Activated CD8-positive, alpha-beta T cell treated with anti-CD3 and anti-CD28 coated beads for 36 hours (primary cell): Measurements from ENCODE around the gene ZNF516. TPM values are rescaled to one million over a fixed set of nuclear protein-coding genes. Genes with fewer than 3 reads are reported as not detected.

ENCODE experiments used
- ATAC-seq: fragments of 200-7000 bp; cut with Tn5 transposase; one replicate; pipeline ENCODE4 v1.10.0; 2021; ENCODE audit warnings: mild to moderate bottlenecking, moderate library complexity
- CTCF ChIA-PET: fragments of 350-600 bp; sonication (Branson Sonifier 250); formaldehyde crosslinking; loops from one replicate; lab custom pipeline; 2021; ENCODE audit warnings: antibody characterized with exemption; lab: Charles Lee
- POLR2A ChIA-PET: fragments of 350-600 bp; sonication (Branson Sonifier 250); formaldehyde crosslinking; loops from one replicate; lab custom pipeline; 2021; ENCODE audit warnings: antibody characterized with exemption; lab: Charles Lee
- DNase-seq: peaks from one replicate; pipeline ENCODE4 v3.0.0-alpha.2; 2020
- H3K27ac Mint-ChIP-seq: one replicate; pipeline ENCODE4 v1.8.0; 2021; ENCODE audit warnings: mild to moderate bottlenecking, mixed read lengths
- H3K27me3 Mint-ChIP-seq: one replicate; pipeline ENCODE4 v1.8.0; 2021; ENCODE audit warnings: mixed read lengths
- H3K36me3 Mint-ChIP-seq: one replicate; pipeline ENCODE4 v1.8.0; 2021; ENCODE audit warnings: low read depth, mixed read lengths
- H3K4me1 Mint-ChIP-seq: one replicate; pipeline ENCODE4 v1.8.0; 2021; ENCODE audit warnings: low read depth, mixed read lengths
- H3K4me3 Mint-ChIP-seq: one replicate; pipeline ENCODE4 v1.8.0; 2021; ENCODE audit warnings: mild to moderate bottlenecking, moderate library complexity, mixed read lengths
- H3K9me3 Mint-ChIP-seq: one replicate; pipeline ENCODE4 v1.8.0; 2021; ENCODE audit warnings: mixed read lengths
- CTCF ChIP-seq: fragments of 200-600 bp; IDR thresholded peaks from one replicate; pipeline ENCODE4 v1.8.0; 2022; ENCODE audit warnings: antibody characterized with exemption, mild to moderate bottlenecking
- intact Hi-C: fragments of 100-400 bp; cut with micrococcal nuclease; formaldehyde crosslinking; loops from one replicate; pipeline ENCODE4 v1.10.0; 2022
- total RNA-seq, 2 experiments: library from RNA; stranded (reverse); gene quantifications; one replicate each; pipeline ENCODE4 v1.2.3, GENCODE V29; 2021

ZNF516 gene
- total RNA-seq, 2 experiments from 2014 or later: 7.0 to 10.5 TPM

DNA sequence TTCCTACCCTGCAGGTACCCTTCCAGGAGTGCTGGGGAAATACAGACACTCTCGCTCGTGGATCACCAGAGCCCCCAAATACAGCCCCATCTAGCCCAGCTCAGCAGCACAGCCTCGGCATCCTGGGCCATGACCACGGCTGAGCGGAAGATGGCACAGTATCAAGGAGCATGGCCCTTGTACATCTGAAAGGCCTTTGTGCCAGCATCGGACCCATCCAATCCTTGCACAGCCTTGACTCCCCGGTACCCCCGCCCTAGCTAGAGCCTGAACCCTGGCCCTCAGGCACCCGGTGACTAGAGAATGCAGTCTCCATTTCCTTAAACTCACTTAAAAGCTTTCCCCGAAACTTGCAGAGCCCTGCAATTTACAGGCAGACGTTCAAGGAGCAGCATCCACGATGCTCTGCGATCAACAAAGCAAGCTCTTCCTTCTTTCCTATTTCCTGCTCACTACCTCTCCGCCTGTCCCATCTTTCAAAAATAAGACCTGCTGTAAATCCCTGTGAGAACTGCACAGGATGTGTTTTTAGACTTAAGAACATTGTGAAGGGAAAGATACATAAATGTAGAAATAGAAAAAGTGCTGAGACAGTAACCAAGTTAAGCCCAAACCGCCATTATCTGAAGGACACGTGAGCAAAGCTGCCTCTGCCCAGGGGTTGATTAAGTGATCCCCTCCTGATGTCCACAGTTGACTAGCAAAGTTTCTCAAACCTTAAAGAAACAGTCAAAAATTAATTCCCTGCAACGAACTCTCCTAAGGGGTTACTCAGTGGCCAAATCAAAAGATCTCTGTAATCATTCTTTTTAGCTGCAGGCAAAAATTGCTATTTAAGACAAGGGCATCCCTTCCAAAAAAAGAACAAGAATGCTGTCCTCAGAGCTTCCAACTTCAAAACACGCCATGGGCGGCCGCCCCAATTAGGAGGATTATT, 48.5 kb downstream of the ZNF516 start:
- Mint-ChIP-seq H3K36me3 (no peaks in the 10 kb centered on the region), H3K4me3 (no peak overlapping the region), H3K27me3 (peaks cover 1% of the 10 kb centered on the region), H3K27ac (no peak overlapping the region), H3K9me3 (no peaks in the 10 kb centered on the region), H3K4me1 (peaks cover 34% of the 10 kb centered on the region)
- ATAC-seq (no peak), DNase-seq (no peak)
- POLR2A ChIA-PET: no interaction called here
- no peak for TF ChIP-seq CTCF
- intact Hi-C loops: no loop called here
- CTCF ChIA-PET: interaction anchor here (1.3 kb wide), 1 partner anchor 30 kb away, joined by 3 read pairs; no protein-coding TSS in a partner anchor

DNA sequence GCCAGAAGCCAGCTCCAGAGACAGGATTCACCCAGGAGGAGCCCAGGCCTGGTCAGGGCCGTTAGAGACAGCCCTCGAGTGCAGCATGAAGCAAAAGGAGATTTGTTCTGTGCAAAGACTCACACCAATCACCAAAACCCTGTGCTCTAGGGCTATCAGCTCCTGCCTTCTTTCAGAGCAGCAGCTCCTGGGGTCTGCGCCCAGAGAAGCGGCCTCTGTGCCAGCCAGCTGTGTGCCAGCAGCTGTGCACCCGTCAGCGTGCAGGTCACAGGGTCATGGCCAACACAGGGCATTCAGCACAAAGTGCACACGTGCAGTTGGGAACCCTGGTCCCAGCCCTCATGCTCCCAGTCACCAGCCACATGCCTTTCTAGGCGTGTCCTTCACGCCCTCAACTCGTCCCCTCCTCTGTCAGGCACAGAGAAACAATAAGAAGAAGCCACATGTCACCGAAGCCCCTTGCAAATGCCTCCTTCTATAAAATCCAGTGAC, 49.3 kb downstream of the ZNF516 start:
- ChIA-PET POLR2A (no interaction called here), CTCF (interaction anchor here (0.7 to 1.3 kb wide), 2 partner anchors 29 to 264 kb away, joined by 3 read pairs; no protein-coding TSS in a partner anchor)
- DNase-seq (no peak), ATAC-seq (no peak)
- H3K27me3 Mint-ChIP-seq: peaks cover 1% of the 10 kb centered on the region
- H3K36me3 Mint-ChIP-seq: no peaks in the 10 kb centered on the region
- H3K4me3 Mint-ChIP-seq: no peak overlapping the region
- H3K27ac Mint-ChIP-seq: no peak overlapping the region
- no peak for TF ChIP-seq CTCF
- intact Hi-C loops: no loop called here
- H3K4me1 Mint-ChIP-seq: peaks cover 27% of the 10 kb centered on the region
- no peaks in the 10 kb centered on the region for H3K9me3 Mint-ChIP-seq

DNA sequence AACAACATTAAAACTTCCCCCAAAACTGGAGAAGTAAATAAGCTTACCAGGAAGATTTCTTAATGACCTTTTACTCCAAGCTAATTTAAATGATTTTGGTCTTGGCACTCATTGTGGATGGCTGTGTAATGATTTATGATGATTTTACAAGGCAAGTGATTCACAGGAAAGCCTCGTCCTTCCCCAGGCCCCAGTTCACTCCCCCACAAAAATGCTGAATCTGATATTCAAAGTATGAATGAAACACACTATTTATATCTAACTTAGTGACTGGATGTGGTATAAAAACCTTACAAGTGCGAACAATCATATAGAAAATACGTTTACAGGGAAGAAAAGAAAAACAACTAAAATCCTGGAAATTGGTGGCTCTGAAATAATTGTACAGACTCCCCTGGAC, 49.8 kb downstream of the ZNF516 start:
- Mint-ChIP-seq H3K27me3 (no peaks in the 10 kb centered on the region), H3K4me3 (no peak overlapping the region), H3K4me1 (peaks cover 22% of the 10 kb centered on the region), H3K9me3 (no peaks in the 10 kb centered on the region), H3K36me3 (peaks cover 3% of the 10 kb centered on the region), H3K27ac (no peak overlapping the region)
- ChIA-PET POLR2A (no interaction called here), CTCF (interaction anchor here (0.7 kb wide), 1 partner anchor 264 kb away, joined by 3 read pairs; no protein-coding TSS in a partner anchor)
- DNase-seq (no peak), ATAC-seq (no peak)
- no peak for TF ChIP-seq CTCF
- intact Hi-C loops: no loop called here

DNA sequence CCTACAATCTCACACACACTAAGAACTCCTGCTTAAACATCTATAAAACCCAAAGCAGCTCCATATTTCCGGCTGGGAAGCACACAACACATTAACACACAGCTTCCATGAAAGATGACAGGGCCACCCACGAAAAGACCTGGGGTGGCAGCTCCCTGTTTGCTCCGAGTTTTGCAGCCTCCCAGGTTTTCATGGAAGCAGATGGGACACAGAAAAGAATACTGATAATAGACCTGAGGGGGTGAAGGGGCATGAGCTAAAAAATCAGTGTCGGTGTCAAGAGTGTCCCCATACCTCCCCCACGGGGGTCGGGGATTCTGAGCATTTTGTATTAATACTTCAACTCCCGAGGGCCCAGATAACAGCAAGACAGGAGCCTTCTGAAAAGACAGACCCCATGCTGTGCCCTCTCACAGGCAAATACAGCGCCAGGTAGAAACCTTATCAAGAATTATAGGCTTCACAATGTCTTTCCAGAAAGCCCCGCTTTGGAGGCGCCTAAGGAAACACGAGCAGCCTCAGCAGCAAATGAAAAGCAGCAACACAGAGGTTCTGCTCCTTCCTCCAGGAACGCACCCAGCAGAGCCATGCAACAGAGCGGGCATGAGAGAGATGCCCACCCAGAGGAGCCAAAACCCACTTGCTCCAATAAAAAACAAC, 50.5 kb downstream of the ZNF516 start:
- POLR2A ChIA-PET: no interaction called here
- DNase-seq (no peak), ATAC-seq (no peak)
- Mint-ChIP-seq H3K36me3 (peaks cover 3% of the 10 kb centered on the region), H3K4me1 (peaks cover 18% of the 10 kb centered on the region), H3K9me3 (no peaks in the 10 kb centered on the region), H3K4me3 (no peak overlapping the region), H3K27me3 (no peaks in the 10 kb centered on the region), H3K27ac (no peak overlapping the region)
- intact Hi-C loops: no loop called here
- CTCF ChIA-PET: no interaction called here
- TF ChIP-seq CTCF: no peak
